Measurements from ENCODE around the gene NUP50. TPM values are rescaled to one million over a fixed set of nuclear protein-coding genes. Genes with fewer than 3 reads are reported as not detected.

The NUP50 gene, protein sequence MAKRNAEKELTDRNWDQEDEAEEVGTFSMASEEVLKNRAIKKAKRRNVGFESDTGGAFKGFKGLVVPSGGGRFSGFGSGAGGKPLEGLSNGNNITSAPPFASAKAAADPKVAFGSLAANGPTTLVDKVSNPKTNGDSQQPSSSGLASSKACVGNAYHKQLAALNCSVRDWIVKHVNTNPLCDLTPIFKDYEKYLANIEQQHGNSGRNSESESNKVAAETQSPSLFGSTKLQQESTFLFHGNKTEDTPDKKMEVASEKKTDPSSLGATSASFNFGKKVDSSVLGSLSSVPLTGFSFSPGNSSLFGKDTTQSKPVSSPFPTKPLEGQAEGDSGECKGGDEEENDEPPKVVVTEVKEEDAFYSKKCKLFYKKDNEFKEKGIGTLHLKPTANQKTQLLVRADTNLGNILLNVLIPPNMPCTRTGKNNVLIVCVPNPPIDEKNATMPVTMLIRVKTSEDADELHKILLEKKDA
- total RNA-seq = 100 to 1,000 TPM; 152 to 159 TPM

DNA sequence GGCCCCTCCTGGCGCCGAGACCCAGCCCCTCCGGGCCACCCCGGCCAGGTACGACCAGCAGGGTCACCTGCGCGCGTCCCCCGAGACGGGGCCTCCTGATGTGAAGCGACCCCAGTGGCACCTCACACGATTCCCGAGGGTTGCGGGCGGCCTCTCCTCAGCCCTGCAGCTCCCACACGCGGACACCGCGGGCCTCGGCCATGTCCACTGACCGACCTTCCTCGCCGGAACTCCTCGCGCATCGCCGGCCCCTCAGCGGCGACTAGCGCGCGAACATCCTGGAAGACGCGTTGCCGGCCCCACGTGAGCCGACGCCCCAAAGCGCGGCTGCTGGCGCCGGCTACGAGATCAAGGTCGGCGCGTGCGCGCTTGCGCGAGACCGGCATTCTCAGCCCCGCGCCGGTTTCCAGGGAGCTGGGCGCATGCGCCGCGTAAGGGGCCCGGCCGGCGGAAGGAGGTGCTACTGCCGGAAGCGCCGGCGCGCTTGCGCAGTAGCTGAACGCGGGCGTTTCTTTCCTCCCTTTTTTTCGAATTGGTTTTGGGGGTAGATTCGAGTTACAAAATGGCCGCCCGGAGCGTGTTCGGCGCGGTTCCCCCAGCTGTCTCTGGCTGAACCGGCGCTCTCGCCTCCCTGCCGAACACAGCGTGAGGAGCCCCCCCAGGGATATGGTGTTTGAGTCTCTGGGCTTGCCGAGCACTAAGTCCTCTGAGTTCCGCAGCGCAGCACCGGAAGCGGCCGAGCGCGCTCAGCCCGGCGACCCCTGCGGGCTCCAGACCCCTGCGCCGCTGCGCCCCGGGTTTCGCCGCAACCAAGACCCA is at the start of gene NUP50:
NUP50 (plus strand) TSS at position 475 of the 819 bp plus-strand sequence. CDS start 4,253 bp downstream, outside the sequence.
- peaks cover 31 to 44% of the 10 kb centered on the region in 2 donors for H3K36me3 Mint-ChIP-seq
- peak; percentile 89 to 91 for ATAC-seq

DNA sequence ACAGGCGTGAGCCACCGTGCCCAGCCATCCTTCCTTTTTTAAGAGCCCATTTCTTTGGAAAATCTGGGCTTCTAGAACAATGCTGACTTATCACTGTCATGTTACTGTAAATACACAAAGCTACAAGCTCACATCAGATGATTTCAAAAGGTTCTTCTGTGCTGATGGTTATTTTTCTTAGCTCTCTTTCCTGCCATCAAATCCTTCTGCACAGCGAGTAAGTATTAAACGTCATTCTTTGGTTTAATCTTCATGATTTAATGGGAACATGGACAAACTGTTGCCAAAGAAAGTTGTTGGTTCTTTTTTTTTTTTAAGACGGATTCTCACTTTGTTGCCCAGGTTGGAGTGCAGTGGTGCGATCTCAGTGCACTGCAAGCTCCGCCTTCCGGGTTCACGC is 43.3 kb upstream of the NUP50 start:
- Mint-ChIP-seq H3K9me3 (no peaks in the 10 kb centered on the region), H3K27ac (no peak overlapping the region), H3K36me3 (no peaks in the 10 kb centered on the region)
- DNase-seq (ENCODE audit: low spot score in 2 of 2) = no peak
- ATAC-seq = no peak

More for the DNA sequence above, at the start of gene NUP50:
- Mint-ChIP-seq H3K9me3 (no peaks in the 10 kb centered on the region), H3K27ac (peak within 1 kb of the TSS; percentile 92 to 99)
- DNase-seq (ENCODE audit: low spot score in 2 of 2) = peak; percentile 96 to 100

DNA sequence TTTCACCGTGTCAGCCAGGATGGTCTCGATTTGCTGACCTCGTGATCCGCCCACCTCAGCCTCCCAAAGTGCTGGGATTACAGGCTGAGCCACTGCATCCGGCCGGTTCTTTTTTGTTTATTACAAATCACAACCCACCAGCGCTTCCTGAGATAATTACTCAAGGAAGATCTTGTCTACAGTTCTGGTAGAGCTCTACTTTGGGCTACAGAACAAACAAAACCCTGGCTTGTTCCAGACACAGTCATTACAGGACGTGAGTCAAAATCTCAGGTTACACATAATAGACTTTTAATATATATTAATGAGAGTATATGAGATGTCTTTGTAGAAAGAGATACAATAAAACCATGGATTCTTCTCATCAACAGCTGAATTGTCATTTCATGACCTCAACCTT is 42.8 kb upstream of the NUP50 start:
- no peaks in the 10 kb centered on the region for H3K36me3 Mint-ChIP-seq
- H3K9me3 Mint-ChIP-seq = no peaks in the 10 kb centered on the region
- DNase-seq (ENCODE audit: low spot score in 2 of 2) = no peak
- no peak overlapping the region for H3K27ac Mint-ChIP-seq
- no peak for ATAC-seq

DNA sequence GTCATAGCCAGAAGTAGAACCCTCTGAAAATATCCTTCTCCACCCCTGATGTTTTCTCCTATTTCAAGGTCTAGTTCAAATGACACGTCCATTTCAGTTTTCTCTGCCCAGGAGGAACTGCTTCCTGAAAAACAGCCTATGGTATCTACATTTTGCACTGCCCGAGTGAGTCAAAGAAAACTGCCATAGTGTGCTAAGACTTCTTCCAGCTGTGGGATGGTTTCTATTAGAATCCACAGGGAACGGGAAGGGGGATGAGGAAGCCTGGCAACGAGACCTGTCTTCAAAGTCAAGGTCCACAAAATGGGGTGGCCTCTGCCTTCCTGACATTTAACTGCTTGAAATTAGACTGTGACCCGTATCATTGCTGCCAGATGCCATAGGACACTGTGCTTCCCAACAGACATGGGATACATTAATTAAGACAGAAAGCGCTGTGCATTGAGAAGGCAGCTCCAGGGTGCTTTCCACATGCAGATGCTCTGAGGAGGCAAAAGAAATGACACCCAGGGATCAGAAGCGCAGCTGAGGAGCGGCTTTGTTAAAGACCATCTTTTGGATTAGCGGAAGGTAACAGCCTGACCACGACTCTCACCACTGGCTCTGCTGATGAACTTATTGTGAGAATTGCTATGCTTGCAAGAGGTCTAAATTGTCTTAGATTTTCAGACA is 39.4 kb upstream of the NUP50 start:
- Mint-ChIP-seq H3K27ac (no peak overlapping the region), H3K9me3 (no peaks in the 10 kb centered on the region), H3K36me3 (no peaks in the 10 kb centered on the region)
- ATAC-seq = no peak
- DNase-seq (ENCODE audit: low spot score in 2 of 2) = no peak

DNA sequence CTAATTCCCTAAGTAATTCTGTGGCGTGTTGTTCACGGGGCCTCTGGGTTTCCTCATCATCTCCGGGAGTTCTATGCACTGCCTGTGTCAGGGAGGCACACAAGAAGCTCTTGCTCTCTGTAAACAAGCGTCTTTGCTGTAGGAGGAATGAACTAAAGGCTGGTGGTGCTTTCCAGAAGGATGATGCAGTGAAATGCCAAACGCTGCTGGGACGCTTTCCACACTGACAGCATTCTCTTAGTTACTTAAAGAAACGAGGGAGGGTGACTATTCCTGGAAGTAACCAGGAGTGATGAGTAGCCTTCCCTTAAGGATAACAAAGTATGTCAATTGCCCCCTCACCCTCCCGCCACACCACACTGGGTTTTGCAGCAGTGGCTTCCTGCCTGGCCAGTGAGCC is 38.5 kb upstream of the NUP50 start:
- DNase-seq (ENCODE audit: low spot score in 2 of 2) = no peak
- ATAC-seq = no peak
- Mint-ChIP-seq H3K36me3 (no peaks in the 10 kb centered on the region), H3K9me3 (no peaks in the 10 kb centered on the region), H3K27ac (no peak overlapping the region)

DNA sequence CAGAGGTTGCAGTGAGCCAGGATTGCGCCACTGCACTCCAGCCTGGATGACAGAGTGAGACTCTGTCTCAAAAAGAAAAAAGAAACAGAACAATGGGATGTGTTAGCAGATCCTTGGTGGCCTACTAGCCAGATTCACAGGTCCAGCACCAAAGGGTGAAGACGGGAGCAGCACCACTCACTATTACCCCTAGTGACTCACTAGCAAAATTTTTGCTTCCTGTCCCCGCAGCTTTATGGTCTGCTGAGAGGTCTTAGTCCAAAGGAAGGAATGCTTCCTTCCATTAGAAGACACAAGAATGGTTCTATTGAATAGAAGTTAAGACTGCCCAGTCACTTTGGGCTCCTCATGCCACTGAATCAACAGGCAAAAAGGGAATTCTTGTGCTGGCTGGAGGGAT is 35.9 kb upstream of the NUP50 start:
- DNase-seq (ENCODE audit: low spot score in 2 of 2) = no peak
- ATAC-seq = no peak
- no peaks in the 10 kb centered on the region for H3K36me3 Mint-ChIP-seq
- no peak overlapping the region for H3K27ac Mint-ChIP-seq
- no peaks in the 10 kb centered on the region for H3K9me3 Mint-ChIP-seq

DNA sequence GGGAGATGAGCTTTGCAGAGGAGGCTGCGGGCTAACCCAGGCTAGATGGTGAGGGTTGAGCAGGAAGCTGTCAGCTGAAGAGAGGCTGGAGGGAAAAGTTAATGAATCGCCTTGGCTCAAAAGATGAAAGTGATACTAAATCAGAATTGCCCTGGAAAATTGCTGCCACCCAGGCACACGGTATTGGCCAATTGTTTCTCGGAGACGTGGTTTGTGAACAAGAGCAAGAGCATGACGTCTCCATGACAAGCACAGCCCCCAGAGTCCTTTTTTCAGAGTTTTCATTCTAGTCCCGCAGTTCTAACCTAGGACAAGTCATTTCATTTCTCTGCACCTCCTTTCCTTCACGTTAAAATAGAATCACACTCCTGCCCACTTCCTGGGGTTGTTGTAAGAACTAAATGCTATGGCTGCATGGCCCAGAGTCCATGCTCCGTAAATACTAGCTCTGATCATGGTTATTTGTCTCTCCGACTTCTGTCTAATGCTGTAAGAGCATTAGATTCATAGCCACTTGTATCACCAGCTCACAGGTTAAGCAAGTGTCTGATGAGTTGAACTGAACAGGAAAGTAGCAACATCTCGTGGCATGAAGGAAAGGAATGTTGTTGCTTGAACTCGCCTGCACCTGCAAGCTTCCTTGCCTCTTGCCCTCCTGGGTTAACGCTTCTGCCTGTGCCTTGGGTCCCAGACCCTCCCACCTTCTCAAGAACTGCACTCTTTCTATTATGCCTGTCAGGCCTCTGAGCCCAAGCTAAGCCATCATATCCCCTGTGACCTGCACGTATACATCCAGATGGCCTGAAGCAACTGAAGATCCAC is 33.8 kb upstream of the NUP50 start:
- peak overlapping the region; percentile 62 to 78 for H3K27ac Mint-ChIP-seq
- ATAC-seq (peak; percentile 97 to 98), DNase-seq (ENCODE audit: low spot score in 2 of 2) (peak; percentile 28 to 57)
- peaks cover 12 to 14% of the 10 kb centered on the region in 2 donors for H3K36me3 Mint-ChIP-seq
- H3K9me3 Mint-ChIP-seq = no peaks in the 10 kb centered on the region

DNA sequence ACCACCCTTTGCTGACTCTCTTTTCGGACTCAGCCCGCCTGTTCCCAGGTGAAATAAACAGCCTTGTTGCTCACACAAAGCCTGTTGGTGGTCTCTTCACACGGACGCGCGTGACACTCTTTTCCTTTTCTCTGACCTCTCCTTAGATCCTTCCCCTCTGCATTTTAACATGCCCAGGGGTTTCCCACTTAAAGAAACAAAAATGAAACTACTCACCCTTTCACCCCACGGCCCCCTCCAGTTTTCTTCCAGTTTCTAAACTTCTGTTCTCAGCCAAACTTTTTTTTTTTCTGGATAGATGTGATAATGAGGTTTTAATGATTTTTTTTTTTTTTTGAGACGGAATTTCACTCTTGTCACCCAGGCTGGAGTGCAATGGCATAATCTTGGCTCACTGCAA is 32.8 kb upstream of the NUP50 start:
- Mint-ChIP-seq H3K9me3 (no peaks in the 10 kb centered on the region), H3K27ac (peak overlapping the region; percentile 78 to 85), H3K36me3 (peaks cover 13 to 18% of the 10 kb centered on the region in 2 donors)
- ATAC-seq (no peak), DNase-seq (ENCODE audit: low spot score in 2 of 2) (no peak)

DNA sequence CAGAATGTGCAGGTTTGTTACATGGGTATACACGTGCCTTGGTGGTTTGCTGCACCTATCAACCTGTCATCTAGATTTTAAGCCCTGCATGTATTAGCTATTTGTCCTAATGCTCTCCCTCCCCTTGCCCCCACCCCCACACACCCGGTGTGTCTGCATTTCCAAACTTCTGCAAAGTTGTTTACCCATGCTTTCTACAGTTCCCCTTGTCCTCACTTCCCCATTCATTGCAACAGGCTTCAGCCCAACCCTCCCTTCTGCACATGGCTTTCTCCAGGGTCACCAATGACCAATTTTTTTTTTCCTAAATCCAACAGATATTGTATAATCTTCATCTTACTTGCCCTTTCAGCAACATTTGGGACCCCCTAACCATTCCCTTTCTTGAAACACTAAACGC is 32.0 kb upstream of the NUP50 start:
- no peak overlapping the region for H3K27ac Mint-ChIP-seq
- DNase-seq (ENCODE audit: low spot score in 2 of 2) (no peak), ATAC-seq (no peak)
- H3K9me3 Mint-ChIP-seq = no peaks in the 10 kb centered on the region
- H3K36me3 Mint-ChIP-seq = peaks cover 13 to 19% of the 10 kb centered on the region in 2 donors

DNA sequence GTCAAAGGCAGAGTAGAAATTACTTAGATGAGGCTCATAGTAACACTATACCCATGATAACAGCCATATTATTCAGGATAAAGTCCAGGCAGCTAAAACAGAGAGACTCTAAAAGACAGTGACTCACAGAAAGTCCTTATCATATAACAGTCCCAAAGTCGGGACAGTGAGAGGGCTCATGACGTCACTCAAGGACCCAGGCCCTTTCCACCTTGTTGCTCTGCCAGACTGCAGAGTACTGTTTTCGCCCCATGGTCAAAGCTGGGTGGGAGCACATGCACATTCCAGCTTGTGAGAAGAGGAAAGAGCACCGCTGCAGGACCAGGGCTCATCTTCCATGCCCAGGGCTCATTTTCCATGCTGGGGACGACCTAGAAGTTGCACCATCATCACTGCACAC is 29.4 kb upstream of the NUP50 start:
- DNase-seq (ENCODE audit: low spot score in 2 of 2) = no peak
- H3K36me3 Mint-ChIP-seq = peaks cover 13 to 19% of the 10 kb centered on the region in 2 donors
- no peak for ATAC-seq
- no peak overlapping the region for H3K27ac Mint-ChIP-seq
- no peaks in the 10 kb centered on the region for H3K9me3 Mint-ChIP-seq

DNA sequence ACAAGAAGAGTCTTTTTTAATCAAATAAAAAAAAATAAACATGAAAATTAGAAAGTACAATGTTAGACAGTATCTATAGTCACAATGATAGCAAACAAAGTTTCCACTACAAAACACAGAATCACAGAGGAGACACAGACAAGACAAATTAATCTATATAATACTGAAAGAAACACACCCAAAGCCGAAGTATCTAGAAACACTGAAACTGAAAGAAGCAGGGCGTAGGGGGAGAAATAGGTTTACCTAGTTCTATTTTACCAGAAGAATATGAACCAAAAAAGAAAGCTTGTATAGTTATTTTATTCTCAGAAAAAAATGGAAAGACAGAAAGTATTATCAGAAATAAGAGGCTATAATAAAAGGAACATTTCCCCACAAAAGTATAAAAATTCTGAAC is 27.1 kb upstream of the NUP50 start:
- Mint-ChIP-seq H3K9me3 (no peaks in the 10 kb centered on the region), H3K27ac (no peak overlapping the region), H3K36me3 (peaks cover 13 to 19% of the 10 kb centered on the region in 2 donors)
- no peak for DNase-seq (ENCODE audit: low spot score in 2 of 2)
- ATAC-seq = no peak

DNA sequence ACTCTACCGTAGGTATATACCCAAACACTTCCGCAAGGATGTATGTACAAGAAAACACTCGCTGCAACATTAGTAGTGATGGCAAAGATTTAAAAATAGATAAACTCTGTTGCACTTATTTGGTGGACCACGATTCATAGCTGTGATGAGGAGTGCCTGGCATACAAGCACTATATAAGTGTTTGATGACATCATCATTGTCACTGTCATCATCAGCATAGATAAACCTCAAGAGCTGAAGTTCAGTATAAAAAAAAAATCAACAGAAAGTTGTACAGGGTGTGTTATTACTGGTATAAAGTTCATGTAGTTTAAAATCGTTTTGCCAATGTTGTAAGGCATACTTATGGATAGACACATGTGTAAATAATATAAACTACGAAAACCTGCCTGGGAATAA is 24.0 kb upstream of the NUP50 start:
- DNase-seq (ENCODE audit: low spot score in 2 of 2) (no peak), ATAC-seq (no peak)
- H3K27ac Mint-ChIP-seq = no peak overlapping the region
- peaks cover 8 to 18% of the 10 kb centered on the region in 2 donors for H3K36me3 Mint-ChIP-seq
- no peaks in the 10 kb centered on the region for H3K9me3 Mint-ChIP-seq

DNA sequence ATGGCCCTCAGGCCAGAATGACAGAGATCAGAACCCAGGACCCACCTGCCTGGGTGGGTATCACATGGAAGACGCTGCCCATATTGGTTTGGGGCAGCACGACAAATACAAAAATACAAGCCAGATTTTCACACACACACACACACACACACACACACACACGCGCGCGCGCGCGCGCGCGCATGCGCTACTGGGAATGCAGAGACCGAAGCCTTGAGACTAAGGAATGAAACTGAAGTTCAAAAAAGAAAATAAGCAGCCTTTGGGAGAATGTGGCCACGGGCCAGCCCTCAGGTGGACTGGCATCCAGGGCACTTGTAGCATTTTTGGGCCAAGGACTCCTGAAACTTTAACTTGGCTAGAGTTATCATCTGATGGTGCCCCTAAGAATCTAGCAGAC is 21.3 kb upstream of the NUP50 start:
- ATAC-seq (no peak), DNase-seq (ENCODE audit: low spot score in 2 of 2) (no peak)
- Mint-ChIP-seq H3K36me3 (peaks cover 0 to 15% of the 10 kb centered on the region in 2 donors), H3K27ac (no peak overlapping the region), H3K9me3 (no peaks in the 10 kb centered on the region)

DNA sequence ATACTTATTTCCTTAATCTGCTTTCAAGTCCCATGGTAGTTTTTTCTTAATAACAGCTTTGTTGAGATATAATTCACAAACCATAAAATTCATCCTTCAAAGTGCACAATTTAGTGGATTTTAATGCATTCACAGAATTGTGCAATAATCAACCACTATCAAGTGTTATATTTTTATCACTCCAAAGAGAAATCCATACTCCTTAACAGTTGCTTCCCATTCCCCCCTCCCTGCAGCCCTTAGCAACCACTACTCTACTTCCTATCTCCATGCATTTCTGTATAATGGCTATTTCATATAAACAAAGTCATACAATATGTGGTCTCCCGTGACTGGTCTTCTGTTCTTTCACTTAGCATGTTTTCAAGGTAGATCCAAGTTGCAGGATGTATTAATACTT is 18.8 kb upstream of the NUP50 start:
- DNase-seq (ENCODE audit: low spot score in 2 of 2) = no peak
- ATAC-seq = no peak
- Mint-ChIP-seq H3K9me3 (no peaks in the 10 kb centered on the region), H3K36me3 (peaks cover 0 to 15% of the 10 kb centered on the region in 2 donors), H3K27ac (no peak overlapping the region)

DNA sequence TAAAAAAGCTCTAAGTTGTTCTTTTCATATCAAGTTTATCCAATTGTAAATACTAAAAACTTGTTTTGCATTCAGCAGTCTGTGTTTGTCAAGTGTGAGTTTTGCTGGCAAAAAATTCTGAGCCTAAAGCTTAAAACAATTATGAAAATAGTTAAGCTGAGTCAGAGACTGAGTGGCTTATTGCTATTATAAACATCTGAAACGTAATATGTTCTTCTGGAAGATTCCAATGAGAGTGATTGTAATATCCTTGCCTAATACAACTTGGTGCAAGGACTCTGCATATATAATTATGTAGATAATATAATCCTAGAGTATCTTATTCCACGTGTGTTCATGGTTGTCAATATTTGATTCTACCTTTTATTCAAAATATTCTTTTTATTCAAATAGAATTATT is 14.1 kb upstream of the NUP50 start:
- no peak overlapping the region for H3K27ac Mint-ChIP-seq

DNA sequence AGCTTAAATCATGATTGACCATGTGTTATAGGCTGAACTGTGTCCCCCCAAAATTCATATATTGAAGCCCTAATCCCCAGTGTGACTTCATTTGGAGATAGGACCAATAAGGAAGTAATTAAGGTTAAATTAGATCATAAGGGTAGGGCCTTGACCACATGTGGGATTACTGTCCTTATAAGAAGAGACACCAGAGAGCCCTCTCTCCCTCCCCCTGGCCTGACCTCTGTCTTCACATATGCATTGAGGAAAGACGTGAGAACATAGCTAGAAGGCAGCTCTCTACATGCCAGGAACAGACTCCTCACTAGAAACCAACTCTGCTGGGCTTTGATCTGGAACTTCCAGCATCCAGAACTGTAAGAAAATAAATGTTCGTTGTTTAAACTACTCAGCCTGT is 13.6 kb upstream of the NUP50 start:
- Mint-ChIP-seq H3K9me3 (no peaks in the 10 kb centered on the region), H3K36me3 (peaks cover 8 to 14% of the 10 kb centered on the region in 2 donors), H3K27ac (no peak overlapping the region)
- no peak for ATAC-seq
- DNase-seq (ENCODE audit: low spot score in 2 of 2) = no peak

More for the DNA sequence above, 14.1 kb upstream of the NUP50 start:
- H3K9me3 Mint-ChIP-seq = no peaks in the 10 kb centered on the region
- peaks cover 8 to 14% of the 10 kb centered on the region in 2 donors for H3K36me3 Mint-ChIP-seq
- DNase-seq (ENCODE audit: low spot score in 2 of 2) (no peak), ATAC-seq (no peak)

All from activated naive CD4-positive, alpha-beta T cell treated with anti-CD3 and anti-CD28 coated beads, Interleukin-2, amount 50 U/mL, for 72 hours (primary cell).